Uterine smooth muscle cell (primary cell): ENCODE results near the gene EPB41L2. TPM values are rescaled to one million over a fixed set of nuclear protein-coding genes. Genes with fewer than 3 reads are reported as not detected.

ENCODE experiments used
- total RNA-seq: library from RNA; depleted of rRNA; stranded (reverse); fragments of >200 nt; gene quantifications from 2 replicates; pipeline ENCODE4 v1.2.3, GENCODE V29; 2014

Gene EPB41L2
- 45.9 and 64.4 TPM in 2 replicates for total RNA-seq

DNA sequence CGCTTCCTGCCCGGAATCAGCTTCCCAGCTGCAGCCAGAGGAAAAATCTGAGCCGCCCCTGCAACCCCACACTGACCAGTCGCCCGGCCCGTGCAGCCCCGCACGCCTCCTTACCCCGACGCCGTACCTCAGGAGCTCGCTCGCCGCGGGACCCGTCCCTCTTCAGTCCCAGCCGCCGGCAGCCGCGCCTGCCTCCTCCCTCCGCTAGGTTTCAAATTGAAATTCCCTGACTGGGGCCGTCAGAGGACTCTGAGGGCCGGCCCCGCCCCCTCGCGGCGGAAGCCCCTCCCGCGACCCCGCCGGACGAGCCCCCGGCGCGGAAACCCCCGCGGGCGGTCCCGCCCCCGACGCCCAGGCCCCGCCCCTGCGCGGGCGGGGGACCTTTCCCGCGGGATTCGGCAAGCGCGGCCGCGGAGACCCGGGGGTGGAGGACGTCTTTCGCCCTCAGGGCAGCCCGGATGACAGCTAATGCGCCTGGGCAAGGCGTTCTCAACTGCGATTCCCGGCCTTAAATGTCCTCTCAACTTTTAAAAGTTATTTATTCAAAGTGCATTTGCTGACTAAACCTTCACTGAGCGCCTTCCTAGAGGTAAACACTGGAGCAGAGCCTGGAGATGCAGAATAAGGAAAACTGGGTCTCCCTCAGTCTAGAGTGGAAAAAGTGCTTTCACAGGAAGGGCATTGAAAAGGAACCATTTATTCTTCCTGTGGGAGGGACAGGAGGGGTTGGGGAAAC, at the start of gene EPB41L2:
EPB41L2 (minus strand) TSS at position 218 of the 736 bp plus-strand sequence. CDS start 106,760 bp downstream, outside the sequence.

DNA sequence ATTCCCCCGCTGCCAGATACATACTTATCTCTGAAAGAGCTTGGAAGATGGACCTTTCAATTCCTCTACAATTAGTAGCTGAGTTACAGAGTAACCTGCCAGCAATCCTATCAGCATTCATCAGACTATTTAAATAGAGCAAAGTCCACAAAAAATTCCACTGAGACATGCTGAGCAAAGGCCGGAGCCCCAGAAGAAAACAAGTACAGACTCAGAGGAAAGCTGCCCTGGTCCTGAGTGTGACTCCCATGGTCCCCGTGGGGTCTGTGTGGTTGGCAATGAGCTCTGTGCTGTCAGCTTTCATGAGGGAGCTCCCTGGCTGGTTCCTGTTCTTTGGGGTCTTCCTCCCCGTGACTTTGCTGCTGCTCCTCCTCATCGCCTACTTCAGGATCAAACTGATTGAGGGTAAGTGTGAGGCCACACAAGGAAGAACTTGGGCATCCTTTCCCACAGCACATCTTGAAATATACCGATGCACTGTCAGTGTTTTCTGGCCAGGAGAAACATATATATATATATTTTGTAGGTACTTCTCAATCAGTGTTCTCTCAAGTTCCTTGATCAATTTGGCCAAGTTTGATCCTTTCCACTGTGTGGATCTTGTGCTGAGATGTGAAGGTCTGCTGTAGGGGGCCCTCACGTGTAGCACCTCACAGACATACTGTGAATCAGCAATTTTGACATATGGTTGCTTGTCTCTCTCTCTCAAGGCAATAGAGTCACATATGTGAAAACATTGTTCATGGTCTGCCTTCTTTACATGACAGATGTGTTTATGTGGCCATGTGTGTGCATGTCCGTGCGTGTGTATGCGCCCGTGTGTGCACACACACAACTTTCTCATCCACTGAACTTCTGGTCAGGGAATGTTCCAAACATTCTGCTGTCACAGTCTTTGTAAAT, 235.5 kb downstream of the EPB41L2 start, which contains the start of gene SMLR1:
SMLR1 (plus strand) TSS at position 160 of the 903 bp plus-strand sequence; CDS start at position 168, 8 bp downstream.

Other genes starting within 250 kb of the EPB41L2 start
- not detected in 2 replicates for gene SMLR1, start 235.8 kb downstream of the EPB41L2 start, total RNA-seq
- gene AKAP7, start 72.2 kb upstream of the EPB41L2 start, total RNA-seq: 3.2 and 5.6 TPM in 2 replicates